ENCODE measurements around the gene GALNS. TPM values are rescaled to one million over a fixed set of nuclear protein-coding genes. Genes with fewer than 3 reads are reported as not detected.

Gene GALNS
- total and polyA plus RNA-seq, 2 donors (not counting 1 experiment from before 2014, with no cell fraction given), result 10.6 to 29.6 TPM

- TF ChIP-seq, protein P1, sequence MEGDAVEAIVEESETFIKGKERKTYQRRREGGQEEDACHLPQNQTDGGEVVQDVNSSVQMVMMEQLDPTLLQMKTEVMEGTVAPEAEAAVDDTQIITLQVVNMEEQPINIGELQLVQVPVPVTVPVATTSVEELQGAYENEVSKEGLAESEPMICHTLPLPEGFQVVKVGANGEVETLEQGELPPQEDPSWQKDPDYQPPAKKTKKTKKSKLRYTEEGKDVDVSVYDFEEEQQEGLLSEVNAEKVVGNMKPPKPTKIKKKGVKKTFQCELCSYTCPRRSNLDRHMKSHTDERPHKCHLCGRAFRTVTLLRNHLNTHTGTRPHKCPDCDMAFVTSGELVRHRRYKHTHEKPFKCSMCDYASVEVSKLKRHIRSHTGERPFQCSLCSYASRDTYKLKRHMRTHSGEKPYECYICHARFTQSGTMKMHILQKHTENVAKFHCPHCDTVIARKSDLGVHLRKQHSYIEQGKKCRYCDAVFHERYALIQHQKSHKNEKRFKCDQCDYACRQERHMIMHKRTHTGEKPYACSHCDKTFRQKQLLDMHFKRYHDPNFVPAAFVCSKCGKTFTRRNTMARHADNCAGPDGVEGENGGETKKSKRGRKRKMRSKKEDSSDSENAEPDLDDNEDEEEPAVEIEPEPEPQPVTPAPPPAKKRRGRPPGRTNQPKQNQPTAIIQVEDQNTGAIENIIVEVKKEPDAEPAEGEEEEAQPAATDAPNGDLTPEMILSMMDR (conservative IDR thresholded peaks at IDR 0.05 in 1 of 2, IDR thresholded peaks at IDR 0.05 in 1 of 2; ENCODE audit: low read depth in 1 of 2, low read length in 2 of 2), result no peak
- no peak for TF ChIP-seq EZH2 (IDR thresholded peaks at IDR 0.05; ENCODE audit: low read length, missing control alignments)
- peaks cover 5% of the 10 kb centered on the region for H3K27me3 ChIP-seq (ENCODE audit: control insufficient read depth, insufficient read depth, low read length)
- peaks cover 7% of the 10 kb centered on the region for H3K36me3 ChIP-seq (ENCODE audit: control insufficient read depth, insufficient read depth, low read length)
- no peaks in the 10 kb centered on the region for H3K4me1 ChIP-seq (ENCODE audit: control insufficient read depth, extremely low read depth, insufficient read depth, low read length)
- no peak overlapping the region for H2AFZ ChIP-seq (ENCODE audit: low read length)
- DNase-seq (ENCODE audit: low read depth in 2 of 2), result no peak
- no peak overlapping the region for H3K4me3 ChIP-seq (replicated peaks in 1 of 4; ENCODE audit: control extremely low read depth in 1 of 4, insufficient read depth in 1 of 4, low read depth in 3 of 4, low read length in 4 of 4)
- H4K20me1 ChIP-seq (ENCODE audit: control insufficient read depth, extremely low read depth, insufficient read depth, low read length), result no peaks in the 10 kb centered on the region
- no peaks in the 10 kb centered on the region for H3K79me2 ChIP-seq (ENCODE audit: control insufficient read depth, insufficient read depth, low read length)
- no peak overlapping the region for H3K9ac ChIP-seq (ENCODE audit: insufficient read depth, low read length)
- no peak overlapping the region for H3K27ac ChIP-seq (ENCODE audit: insufficient read depth, low read length)
- no peak overlapping the region for H3K4me2 ChIP-seq (ENCODE audit: extremely low read depth, insufficient read depth, low read length)
- H3K9me3 ChIP-seq (ENCODE audit: control insufficient read depth, insufficient read depth, low read depth, low read length), result no peaks in the 10 kb centered on the region
Measured at GRCh38 chr16:88864099-88864498, 7.4 kb upstream of the GALNS start.

DNA sequence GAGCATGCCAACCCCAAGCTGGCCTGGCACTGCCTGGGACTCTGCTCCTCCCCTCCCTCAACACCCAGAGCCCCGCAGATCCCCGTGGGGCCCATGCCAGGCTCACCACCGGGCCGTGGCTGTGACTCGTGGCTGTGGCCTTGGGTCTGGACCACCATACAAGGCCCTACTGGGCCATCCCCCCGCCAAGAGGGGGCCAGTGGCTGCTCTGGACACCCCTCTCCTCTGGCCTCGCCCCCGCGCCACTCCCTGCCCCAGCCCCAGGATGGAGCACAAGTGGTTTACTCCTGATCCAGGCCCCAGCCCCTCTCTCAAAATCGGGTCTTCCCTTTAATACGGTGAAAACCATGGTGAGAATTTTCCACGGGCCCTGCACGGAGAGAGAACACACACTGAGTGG is 6.7 kb upstream of the GALNS start:
- no peak for DNase-seq (ENCODE audit: low read depth in 2 of 2)
- no peaks in the 10 kb centered on the region for H3K4me1 ChIP-seq (ENCODE audit: control insufficient read depth, extremely low read depth, insufficient read depth, low read length)

GRCh38 chr16:88862968-88863367 is 6.2 kb upstream of the GALNS start:
- Histone ChIP-seq H3K79me2 (ENCODE audit: control insufficient read depth, insufficient read depth, low read length) (no peaks in the 10 kb centered on the region), H3K27me3 (ENCODE audit: control insufficient read depth, insufficient read depth, low read length) (no peaks in the 10 kb centered on the region), H3K36me3 (ENCODE audit: control insufficient read depth, insufficient read depth, low read length) (peaks cover 7% of the 10 kb centered on the region), H3K27ac (ENCODE audit: insufficient read depth, low read length) (no peak overlapping the region), H3K9ac (ENCODE audit: insufficient read depth, low read length) (no peak overlapping the region), H3K9me3 (ENCODE audit: control insufficient read depth, insufficient read depth, low read depth, low read length) (no peaks in the 10 kb centered on the region), H2AFZ (ENCODE audit: low read length) (no peak overlapping the region), H3K4me1 (ENCODE audit: control insufficient read depth, extremely low read depth, insufficient read depth, low read length) (no peaks in the 10 kb centered on the region), H3K4me3 (replicated peaks in 1 of 4; ENCODE audit: control extremely low read depth in 1 of 4, insufficient read depth in 1 of 4, low read depth in 3 of 4, low read length in 4 of 4) (no peak overlapping the region), H4K20me1 (ENCODE audit: control insufficient read depth, extremely low read depth, insufficient read depth, low read length) (no peaks in the 10 kb centered on the region), H3K4me2 (ENCODE audit: extremely low read depth, insufficient read depth, low read length) (no peak overlapping the region)
- TF ChIP-seq EZH2 (IDR thresholded peaks at IDR 0.05; ENCODE audit: low read length, missing control alignments), result no peak
- TF ChIP-seq, protein P1 (conservative IDR thresholded peaks at IDR 0.05 in 1 of 2, IDR thresholded peaks at IDR 0.05 in 1 of 2; ENCODE audit: low read depth in 1 of 2, low read length in 2 of 2), result no peak
- DNase-seq (ENCODE audit: low read depth in 2 of 2), result no peak

More for the DNA sequence above, 6.7 kb upstream of the GALNS start:
- no peaks in the 10 kb centered on the region for H3K9me3 ChIP-seq (ENCODE audit: control insufficient read depth, insufficient read depth, low read depth, low read length)
- no peak overlapping the region for H3K27ac ChIP-seq (ENCODE audit: insufficient read depth, low read length)
- H3K4me2 ChIP-seq (ENCODE audit: extremely low read depth, insufficient read depth, low read length), result no peak overlapping the region
- no peak overlapping the region for H2AFZ ChIP-seq (ENCODE audit: low read length)
- no peaks in the 10 kb centered on the region for H3K79me2 ChIP-seq (ENCODE audit: control insufficient read depth, insufficient read depth, low read length)
- no peaks in the 10 kb centered on the region for H3K27me3 ChIP-seq (ENCODE audit: control insufficient read depth, insufficient read depth, low read length)
- peaks cover 7% of the 10 kb centered on the region for H3K36me3 ChIP-seq (ENCODE audit: control insufficient read depth, insufficient read depth, low read length)
- H3K9ac ChIP-seq (ENCODE audit: insufficient read depth, low read length), result no peak overlapping the region
- TF ChIP-seq, protein P1 (conservative IDR thresholded peaks at IDR 0.05 in 1 of 2, IDR thresholded peaks at IDR 0.05 in 1 of 2; ENCODE audit: low read depth in 1 of 2, low read length in 2 of 2), result no peak
- TF ChIP-seq EZH2 (IDR thresholded peaks at IDR 0.05; ENCODE audit: low read length, missing control alignments), result no peak
- H4K20me1 ChIP-seq (ENCODE audit: control insufficient read depth, extremely low read depth, insufficient read depth, low read length), result no peaks in the 10 kb centered on the region
- H3K4me3 ChIP-seq (replicated peaks in 1 of 4; ENCODE audit: control extremely low read depth in 1 of 4, insufficient read depth in 1 of 4, low read depth in 3 of 4, low read length in 4 of 4), result no peak overlapping the region
